Kidney epithelial cell (primary cell): ENCODE data around the gene UBE2U. TPM values are rescaled to one million over a fixed set of nuclear protein-coding genes. Genes with fewer than 3 reads are reported as not detected.

Experiments
- DNase-seq: peaks from one replicate; pipeline ENCODE4 v3.0.0-alpha.2; 2010; ENCODE audit warnings: low read depth
- H3K27me3 ChIP-seq: 2 replicates; pipeline ENCODE4 v1.6.0; 2011; ENCODE audit warnings: low read length; ENCODE audit not compliant: control insufficient read depth, insufficient read depth
- H3K36me3 ChIP-seq: 2 replicates; pipeline ENCODE4 v1.5.1; 2011; ENCODE audit warnings: low read length; ENCODE audit not compliant: control insufficient read depth, insufficient read depth
- H3K4me3 ChIP-seq: 2 replicates; pipeline ENCODE4 v1.5.1; 2011; ENCODE audit warnings: low read depth, mild to moderate bottlenecking, control low read depth, low read length
- total RNA-seq: library from RNA; depleted of rRNA; stranded (reverse); fragments of >200 nt; gene quantifications from 2 replicates; pipeline ENCODE4 v1.2.3, GENCODE V29; 2015
- TF ChIP-seq, protein P1 (sequence below): IDR thresholded peaks from 2 replicates; pipeline ENCODE4 v1.5.1; 2011; ENCODE audit warnings: mild to moderate bottlenecking, moderate library complexity, low read length, control low read depth, inconsistent platforms; ENCODE audit not compliant: insufficient read depth, poor library complexity, severe bottlenecking

UBE2U gene
- total RNA-seq, 1 donor from 2014 or later = not detected

GRCh38 chr1:64192290-64192689 is 11.1 kb upstream of the UBE2U start:
- TF ChIP-seq, protein P1, sequence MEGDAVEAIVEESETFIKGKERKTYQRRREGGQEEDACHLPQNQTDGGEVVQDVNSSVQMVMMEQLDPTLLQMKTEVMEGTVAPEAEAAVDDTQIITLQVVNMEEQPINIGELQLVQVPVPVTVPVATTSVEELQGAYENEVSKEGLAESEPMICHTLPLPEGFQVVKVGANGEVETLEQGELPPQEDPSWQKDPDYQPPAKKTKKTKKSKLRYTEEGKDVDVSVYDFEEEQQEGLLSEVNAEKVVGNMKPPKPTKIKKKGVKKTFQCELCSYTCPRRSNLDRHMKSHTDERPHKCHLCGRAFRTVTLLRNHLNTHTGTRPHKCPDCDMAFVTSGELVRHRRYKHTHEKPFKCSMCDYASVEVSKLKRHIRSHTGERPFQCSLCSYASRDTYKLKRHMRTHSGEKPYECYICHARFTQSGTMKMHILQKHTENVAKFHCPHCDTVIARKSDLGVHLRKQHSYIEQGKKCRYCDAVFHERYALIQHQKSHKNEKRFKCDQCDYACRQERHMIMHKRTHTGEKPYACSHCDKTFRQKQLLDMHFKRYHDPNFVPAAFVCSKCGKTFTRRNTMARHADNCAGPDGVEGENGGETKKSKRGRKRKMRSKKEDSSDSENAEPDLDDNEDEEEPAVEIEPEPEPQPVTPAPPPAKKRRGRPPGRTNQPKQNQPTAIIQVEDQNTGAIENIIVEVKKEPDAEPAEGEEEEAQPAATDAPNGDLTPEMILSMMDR = no peak
- DNase-seq = no peak
- Histone ChIP-seq H3K36me3 (no peaks in the 10 kb centered on the region), H3K27me3 (no peaks in the 10 kb centered on the region), H3K4me3 (no peak overlapping the region)

GRCh38 chr1:64194168-64195080 is 9.0 kb upstream of the UBE2U start:
- TF ChIP-seq, protein P1 = no peak
- H3K4me3 ChIP-seq = no peak overlapping the region
- no peaks in the 10 kb centered on the region for H3K27me3 ChIP-seq

DNA sequence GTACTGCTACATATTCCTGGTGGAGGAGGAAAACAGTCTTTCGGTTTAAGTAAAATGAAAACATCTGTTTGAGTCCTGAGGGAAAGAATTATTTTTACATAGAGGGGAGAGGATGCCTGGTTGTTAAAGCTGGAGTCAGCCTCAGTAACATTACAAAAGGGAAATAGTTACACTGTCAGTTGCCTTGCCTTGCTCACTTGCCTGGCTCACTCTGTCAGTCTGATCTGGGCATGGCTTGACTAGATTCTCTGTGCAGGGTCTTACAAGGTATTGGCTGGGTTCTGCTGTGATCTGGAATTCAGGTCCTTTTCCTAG is 8.4 kb upstream of the UBE2U start:
- no peak overlapping the region for H3K4me3 ChIP-seq
- no peaks in the 10 kb centered on the region for H3K36me3 ChIP-seq
- no peak for DNase-seq
- TF ChIP-seq, protein P1 = no peak
- H3K27me3 ChIP-seq = no peaks in the 10 kb centered on the region

More at GRCh38 chr1:64194168-64195080, 9.0 kb upstream of the UBE2U start:
- DNase-seq = no peak
- no peaks in the 10 kb centered on the region for H3K36me3 ChIP-seq

DNA sequence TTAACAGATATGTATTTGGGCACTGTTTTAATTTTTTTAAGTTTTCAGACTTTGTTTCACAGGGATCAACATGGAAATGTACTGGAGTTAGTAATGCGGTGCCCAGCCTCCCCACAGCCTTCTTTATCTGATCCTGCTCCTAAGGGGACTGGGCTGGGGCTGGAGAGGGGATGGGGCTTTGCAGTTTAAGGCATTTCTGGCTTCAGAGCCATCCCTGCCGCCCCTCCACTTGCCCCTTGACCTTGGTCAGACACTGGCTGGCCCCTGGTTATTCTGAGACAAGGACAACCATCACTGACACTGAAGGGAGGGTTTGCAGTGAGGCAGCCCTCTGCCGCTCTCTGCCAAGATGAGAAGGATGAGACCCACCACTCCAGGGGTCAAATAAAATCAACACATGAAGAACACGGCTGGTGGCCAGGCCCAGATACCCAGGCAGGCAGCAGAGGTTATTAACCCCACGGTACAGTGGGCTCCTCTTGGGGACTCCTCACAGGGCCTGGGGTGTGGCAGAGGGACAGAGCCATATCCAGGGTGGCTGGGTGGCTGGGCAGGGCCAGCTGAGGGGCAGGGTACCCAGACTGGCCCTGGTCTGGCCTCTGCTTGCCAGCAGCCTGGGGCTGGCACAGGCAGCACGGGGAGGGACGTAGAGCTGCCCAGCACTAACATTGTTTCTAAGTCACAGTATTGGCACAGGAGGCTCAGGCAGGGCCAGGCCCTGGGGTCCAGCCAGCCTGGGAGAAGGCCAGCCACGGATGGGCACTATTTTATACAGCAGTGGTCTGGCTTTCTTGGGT is 7.2 kb upstream of the UBE2U start:
- no peaks in the 10 kb centered on the region for H3K27me3 ChIP-seq
- H3K4me3 ChIP-seq = no peak overlapping the region
- H3K36me3 ChIP-seq = no peaks in the 10 kb centered on the region
- TF ChIP-seq, protein P1 = no peak
- no peak for DNase-seq

DNA sequence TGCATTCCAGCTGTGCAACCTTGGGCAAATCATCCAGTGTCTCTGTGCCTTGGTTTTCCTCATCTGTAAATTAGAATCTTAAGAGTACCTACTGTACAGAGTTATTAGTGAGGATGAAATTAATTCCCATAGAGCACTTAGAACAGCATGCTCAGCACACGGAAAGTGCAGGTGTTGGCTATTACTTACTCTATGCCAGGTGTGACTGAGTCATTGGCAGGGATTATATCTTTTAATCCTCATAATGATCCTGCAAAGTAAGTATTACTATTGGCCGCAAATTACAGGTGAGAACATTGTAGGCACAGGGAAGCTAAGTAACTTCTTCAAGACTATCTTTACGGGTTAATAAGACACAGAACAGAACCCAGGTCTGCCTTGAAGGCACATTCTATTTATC is 6.3 kb upstream of the UBE2U start:
- TF ChIP-seq, protein P1 = no peak
- H3K27me3 ChIP-seq = no peaks in the 10 kb centered on the region
- no peaks in the 10 kb centered on the region for H3K36me3 ChIP-seq
- H3K4me3 ChIP-seq = no peak overlapping the region
- DNase-seq = no peak

GRCh38 chr1:64199154-64199553 is 4.3 kb upstream of the UBE2U start:
- Histone ChIP-seq H3K36me3 (no peaks in the 10 kb centered on the region), H3K4me3 (no peak overlapping the region), H3K27me3 (no peaks in the 10 kb centered on the region)
- DNase-seq = no peak
- TF ChIP-seq, protein P1 = no peak
